Measurements from ENCODE around the gene MC3R. TPM values are rescaled to one million over a fixed set of nuclear protein-coding genes. Genes with fewer than 3 reads are reported as not detected.
A peak's percentile ranks its signal among the peaks of the same experiment; 100 is the strongest.
"Not testable (repeated sequence)": the region's sequence is repeated elsewhere in the genome, so short reads cannot be mapped to it uniquely, and the experiment has no call there.

MC3R gene
- total RNA-seq, 2 experiments from 2014 or later, result not detected

DNA sequence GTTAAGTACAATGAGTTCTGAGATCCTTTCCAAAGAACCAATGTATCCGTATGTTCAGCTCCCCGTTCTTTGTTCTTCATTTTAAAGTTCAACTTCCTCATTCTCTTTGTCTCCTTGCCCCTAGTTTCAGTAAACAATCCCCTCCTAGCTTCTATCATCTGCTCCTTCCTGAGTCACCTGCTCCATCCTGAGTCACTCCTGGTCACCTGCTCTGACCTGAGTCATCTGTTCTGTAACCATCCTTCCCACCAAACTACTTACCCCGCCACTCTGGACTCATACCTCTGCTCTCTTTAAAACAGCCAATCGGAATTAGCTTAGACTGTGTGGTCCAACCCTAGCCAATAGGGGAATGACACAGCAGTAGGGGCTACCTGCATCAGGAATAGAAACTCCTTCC is 27.3 kb upstream of the MC3R start:
- not testable (repeated sequence) for H3K9me3 Mint-ChIP-seq (ENCODE audit: low read depth)

DNA sequence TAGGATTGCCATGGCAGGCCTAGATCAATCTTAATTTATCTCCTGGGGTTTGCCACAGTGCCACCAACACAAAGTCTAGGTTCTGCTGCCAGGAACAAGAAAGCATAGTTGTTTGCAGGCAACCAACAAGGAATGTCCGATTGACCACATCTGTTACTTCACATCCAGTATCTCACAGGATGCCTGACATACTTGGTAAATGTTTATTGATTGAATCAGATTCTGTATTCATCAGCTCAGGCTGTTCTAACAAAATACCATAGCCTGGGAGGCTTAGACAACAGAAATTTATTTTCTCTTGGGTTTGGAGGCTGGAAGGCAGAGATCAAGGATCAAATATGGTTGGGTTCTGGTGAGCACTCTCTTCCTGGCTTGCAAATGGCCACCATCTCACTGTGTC is 26.3 kb upstream of the MC3R start:
- CTCF ChIA-PET, result no interaction called here
- POLR2A ChIA-PET, result no interaction called here
- no peaks in the 10 kb centered on the region for H3K36me3 Mint-ChIP-seq (ENCODE audit: low read depth)
- peaks cover 2% of the 10 kb centered on the region for H3K27me3 Mint-ChIP-seq
- ATAC-seq (no peak), DNase-seq (no peak)
- peaks cover 3% of the 10 kb centered on the region for H3K9me3 Mint-ChIP-seq (ENCODE audit: low read depth)
- intact Hi-C loops (cut with DNase I, micrococcal nuclease), result no loop called here
- H3K27ac Mint-ChIP-seq, result no peak overlapping the region
- H3K4me3 Mint-ChIP-seq, result no peak overlapping the region
- no peaks in the 10 kb centered on the region for H3K4me1 Mint-ChIP-seq

More for the DNA sequence above, 27.3 kb upstream of the MC3R start:
- H3K27me3 Mint-ChIP-seq; H3K4me1 Mint-ChIP-seq; H3K27ac Mint-ChIP-seq; H3K4me3 Mint-ChIP-seq; H3K36me3 Mint-ChIP-seq (ENCODE audit: low read depth); DNase-seq; intact Hi-C loops (cut with DNase I, micrococcal nuclease); ATAC-seq; POLR2A ChIA-PET; CTCF ChIA-PET: not testable (repeated sequence)

GRCh38 chr20:56222945-56223344 is 25.6 kb upstream of the MC3R start:
- Mint-ChIP-seq H3K4me3 (no peak overlapping the region), H3K4me1 (no peaks in the 10 kb centered on the region), H3K27ac (no peak overlapping the region), H3K36me3 (ENCODE audit: low read depth) (no peaks in the 10 kb centered on the region), H3K9me3 (ENCODE audit: low read depth) (peaks cover 3% of the 10 kb centered on the region), H3K27me3 (peaks cover 4% of the 10 kb centered on the region)
- intact Hi-C loops (cut with DNase I, micrococcal nuclease), result no loop called here
- ATAC-seq, result no peak
- POLR2A ChIA-PET, result no interaction called here
- CTCF ChIA-PET, result no interaction called here
- DNase-seq, result no peak

- intact Hi-C loops (cut with DNase I, micrococcal nuclease), result no loop called here
- ChIA-PET POLR2A (no interaction called here), CTCF (no interaction called here)
- Mint-ChIP-seq H3K4me1 (no peaks in the 10 kb centered on the region), H3K4me3 (no peak overlapping the region), H3K36me3 (ENCODE audit: low read depth) (no peaks in the 10 kb centered on the region), H3K27me3 (peaks cover 6% of the 10 kb centered on the region), H3K27ac (no peak overlapping the region), H3K9me3 (ENCODE audit: low read depth) (peaks cover 3% of the 10 kb centered on the region)
- DNase-seq (no peak), ATAC-seq (no peak)
These were observed 25.2 kb upstream of the MC3R start for GRCh38 chr20:56223352-56223751.

- no peak overlapping the region for H3K27ac Mint-ChIP-seq
- intact Hi-C loops (cut with DNase I, micrococcal nuclease), result no loop called here
- H3K36me3 Mint-ChIP-seq (ENCODE audit: low read depth), result no peaks in the 10 kb centered on the region
- DNase-seq, result no peak
- ATAC-seq, result no peak
- H3K4me3 Mint-ChIP-seq, result no peak overlapping the region
- ChIA-PET POLR2A (no interaction called here), CTCF (no interaction called here)
- H3K9me3 Mint-ChIP-seq (ENCODE audit: low read depth), result no peaks in the 10 kb centered on the region
- H3K27me3 Mint-ChIP-seq, result peaks cover 8% of the 10 kb centered on the region
- H3K4me1 Mint-ChIP-seq, result no peaks in the 10 kb centered on the region
These were observed 20.5 kb upstream of the MC3R start for GRCh38 chr20:56228021-56228420.

DNA sequence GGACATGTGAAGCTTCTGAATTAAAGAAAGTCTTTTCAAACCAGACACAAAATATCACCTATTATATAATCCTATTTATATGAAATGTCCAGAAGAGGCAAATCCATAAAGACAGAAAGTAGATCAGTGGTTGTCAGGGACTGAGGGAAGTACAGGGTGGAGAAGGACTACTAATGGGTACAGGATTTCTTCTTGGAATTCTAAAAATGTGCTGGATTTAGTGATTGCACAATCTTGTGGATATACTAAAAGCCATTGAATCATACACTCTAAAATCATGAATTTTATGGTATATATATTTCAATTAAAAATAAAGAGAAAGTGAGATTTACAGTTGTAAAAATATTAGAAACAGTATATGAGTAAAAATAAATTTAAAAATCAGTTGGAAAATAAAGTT is 18.7 kb upstream of the MC3R start:
- no peak overlapping the region for H3K27ac Mint-ChIP-seq
- peaks cover 12% of the 10 kb centered on the region for H3K9me3 Mint-ChIP-seq (ENCODE audit: low read depth)
- ATAC-seq (no peak), DNase-seq (no peak)
- peaks cover 8% of the 10 kb centered on the region for H3K27me3 Mint-ChIP-seq
- no peaks in the 10 kb centered on the region for H3K36me3 Mint-ChIP-seq (ENCODE audit: low read depth)
- POLR2A ChIA-PET, result no interaction called here
- no peaks in the 10 kb centered on the region for H3K4me1 Mint-ChIP-seq
- intact Hi-C loops (cut with DNase I, micrococcal nuclease), result no loop called here
- CTCF ChIA-PET, result interaction anchor here (0.6 kb wide), 1 partner anchor 732 kb away, joined by 3 read pairs; no protein-coding TSS in a partner anchor
- H3K4me3 Mint-ChIP-seq, result no peak overlapping the region

GRCh38 chr20:56234110-56234509 is 14.4 kb upstream of the MC3R start:
- Mint-ChIP-seq H3K27ac (no peak overlapping the region), H3K27me3 (peaks cover 9% of the 10 kb centered on the region), H3K4me3 (no peak overlapping the region), H3K9me3 (ENCODE audit: low read depth) (peaks cover 15% of the 10 kb centered on the region), H3K4me1 (no peaks in the 10 kb centered on the region), H3K36me3 (ENCODE audit: low read depth) (no peaks in the 10 kb centered on the region)
- ChIA-PET CTCF (interaction anchor here (1.1 kb wide), 1 partner anchor 13 kb away, joined by 3 read pairs; no protein-coding TSS in a partner anchor), POLR2A (no interaction called here)
- intact Hi-C loops (cut with DNase I, micrococcal nuclease), result no loop called here
- ATAC-seq, result no peak
- DNase-seq, result no peak

DNA sequence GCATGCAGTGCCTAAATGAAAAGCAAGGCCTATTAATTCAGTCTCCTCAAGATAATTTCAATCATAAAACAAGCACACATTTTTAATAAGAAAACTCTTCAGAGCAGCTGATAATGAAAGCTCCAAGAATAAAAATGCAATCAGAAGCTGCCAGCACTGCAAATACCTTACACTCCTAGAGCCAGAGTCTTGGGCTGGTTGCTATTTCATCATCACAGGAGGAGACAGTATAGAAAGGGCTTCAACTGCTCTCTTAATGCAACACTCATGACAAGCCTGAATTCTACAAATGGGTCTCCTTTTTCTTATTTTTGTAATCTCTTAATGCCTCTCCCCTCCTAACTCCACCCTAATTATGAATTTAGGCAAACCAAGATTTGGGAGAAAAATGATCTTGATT is 11.2 kb upstream of the MC3R start:
- CTCF ChIA-PET, result no interaction called here
- intact Hi-C loops (cut with DNase I, micrococcal nuclease), result no loop called here
- DNase-seq (no peak), ATAC-seq (no peak)
- no peaks in the 10 kb centered on the region for H3K36me3 Mint-ChIP-seq (ENCODE audit: low read depth)
- POLR2A ChIA-PET, result no interaction called here
- no peaks in the 10 kb centered on the region for H3K4me1 Mint-ChIP-seq
- peaks cover 12% of the 10 kb centered on the region for H3K27me3 Mint-ChIP-seq
- peaks cover 17% of the 10 kb centered on the region for H3K9me3 Mint-ChIP-seq (ENCODE audit: low read depth)
- no peak overlapping the region for H3K4me3 Mint-ChIP-seq
- no peak overlapping the region for H3K27ac Mint-ChIP-seq

GRCh38 chr20:56244259-56244658 is 4.3 kb upstream of the MC3R start:
- Mint-ChIP-seq H3K9me3 (ENCODE audit: low read depth) (peaks cover 1% of the 10 kb centered on the region), H3K36me3 (ENCODE audit: low read depth) (no peaks in the 10 kb centered on the region), H3K27me3 (peaks cover 27% of the 10 kb centered on the region), H3K27ac (no peak overlapping the region), H3K4me3 (no peak overlapping the region), H3K4me1 (no peaks in the 10 kb centered on the region)
- ChIA-PET CTCF (interaction anchor here (1.2 kb wide), 1 partner anchor 15 kb away, joined by 5 read pairs; no protein-coding TSS in a partner anchor), POLR2A (no interaction called here)
- intact Hi-C loops (cut with DNase I, micrococcal nuclease), result no loop called here
- no peak for ATAC-seq
- DNase-seq, result no peak

- no peak overlapping the region for H3K27ac Mint-ChIP-seq
- ChIA-PET POLR2A (no interaction called here), CTCF (interaction anchor here (1.0 to 1.1 kb wide), 2 partner anchors 12 to 27 kb away, joined by 3 to 4 read pairs; no protein-coding TSS in a partner anchor)
- intact Hi-C loops (cut with DNase I, micrococcal nuclease), result loop anchor here in 1 of 2 experiments (5.0 kb wide), 1 partner anchor 1563 kb away; no protein-coding TSS in a partner anchor
- no peak for DNase-seq
- H3K36me3 Mint-ChIP-seq (ENCODE audit: low read depth), result no peaks in the 10 kb centered on the region
- ATAC-seq, result no peak
- H3K4me3 Mint-ChIP-seq, result no peak overlapping the region
- H3K9me3 Mint-ChIP-seq (ENCODE audit: low read depth), result no peaks in the 10 kb centered on the region
- H3K27me3 Mint-ChIP-seq, result peaks cover 28% of the 10 kb centered on the region
- no peaks in the 10 kb centered on the region for H3K4me1 Mint-ChIP-seq
These were observed 2.8 kb upstream of the MC3R start for GRCh38 chr20:56245761-56246160.

- peaks cover 27% of the 10 kb centered on the region for H3K27me3 Mint-ChIP-seq
- H3K36me3 Mint-ChIP-seq (ENCODE audit: low read depth), result no peaks in the 10 kb centered on the region
- DNase-seq (peak; percentile 63), ATAC-seq (no peak)
- no peaks in the 10 kb centered on the region for H3K9me3 Mint-ChIP-seq (ENCODE audit: low read depth)
- H3K4me1 Mint-ChIP-seq, result no peaks in the 10 kb centered on the region
- intact Hi-C loops (cut with DNase I, micrococcal nuclease), result loop anchor here (2.0 to 5.0 kb wide), 3 partner anchors 95 to 1567 kb away; no protein-coding TSS in a partner anchor
- no peak overlapping the region for H3K4me3 Mint-ChIP-seq
- POLR2A ChIA-PET, result no interaction called here
- H3K27ac Mint-ChIP-seq, result no peak overlapping the region
- CTCF ChIA-PET, result no interaction called here
These were observed 868 bp downstream of the MC3R start for GRCh38 chr20:56249244-56249955.

DNA sequence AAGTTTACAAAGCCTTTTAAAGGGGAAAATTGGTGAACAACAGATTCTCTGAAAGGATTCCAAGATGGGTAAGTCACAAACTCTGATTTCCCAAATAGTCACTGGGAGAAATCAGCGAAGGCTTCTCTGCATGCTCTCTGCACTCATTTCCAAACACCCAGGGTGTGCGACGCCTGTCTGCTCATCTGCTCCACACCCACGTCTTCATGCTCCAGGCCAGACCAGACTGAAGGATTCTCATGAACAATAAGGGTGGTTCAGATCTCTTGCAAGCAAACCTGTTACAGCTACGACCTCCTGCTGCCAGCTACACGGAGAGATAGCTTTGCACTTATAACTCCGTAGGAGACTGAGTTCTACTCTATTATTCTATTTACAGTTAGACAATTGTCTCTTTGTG is 1.4 kb downstream of the MC3R start:
- ATAC-seq (no peak), DNase-seq (no peak)
- no peak overlapping the region for H3K27ac Mint-ChIP-seq
- no peak overlapping the region for H3K4me3 Mint-ChIP-seq
- POLR2A ChIA-PET, result no interaction called here
- H3K4me1 Mint-ChIP-seq, result no peaks in the 10 kb centered on the region
- intact Hi-C loops (cut with DNase I, micrococcal nuclease), result loop anchor here (2.0 to 5.0 kb wide), 3 partner anchors 95 to 1568 kb away; no protein-coding TSS in a partner anchor
- no peaks in the 10 kb centered on the region for H3K9me3 Mint-ChIP-seq (ENCODE audit: low read depth)
- CTCF ChIA-PET, result no interaction called here
- peaks cover 27% of the 10 kb centered on the region for H3K27me3 Mint-ChIP-seq
- no peaks in the 10 kb centered on the region for H3K36me3 Mint-ChIP-seq (ENCODE audit: low read depth)
